ENCODE measurements around the gene LTK. TPM values are rescaled to one million over a fixed set of nuclear protein-coding genes. Genes with fewer than 3 reads are reported as not detected.
A peak's percentile ranks its signal among the peaks of the same experiment; 100 is the strongest.

Gene LTK
- total RNA-seq, 1 donor from 2014 or later = 0.55 TPM

- no peak overlapping the region for H3K4me3 Mint-ChIP-seq (ENCODE audit: low read depth)
- H3K27ac Mint-ChIP-seq = no peak overlapping the region
- H3K27me3 Mint-ChIP-seq = peaks cover 93% of the 10 kb centered on the region
- no peak for DNase-seq (ENCODE audit: low spot score, unreplicated experiment)
- no peak for TF ChIP-seq CTCF (IDR thresholded peaks at IDR 0.05; ENCODE audit: unreplicated experiment)
- no peaks in the 10 kb centered on the region for H3K9me3 Mint-ChIP-seq (ENCODE audit: low read depth)
- no peaks in the 10 kb centered on the region for H3K36me3 Mint-ChIP-seq (ENCODE audit: insufficient read depth)
- H3K4me1 Mint-ChIP-seq (ENCODE audit: low read depth) = peaks cover 5% of the 10 kb centered on the region
Measured at GRCh38 chr15:41502795-41503668, 10.6 kb downstream of the LTK start.

- Mint-ChIP-seq H3K9me3 (ENCODE audit: low read depth) (no peaks in the 10 kb centered on the region), H3K27me3 (peaks cover 89% of the 10 kb centered on the region), H3K4me1 (ENCODE audit: low read depth) (peaks cover 5% of the 10 kb centered on the region), H3K27ac (no peak overlapping the region), H3K4me3 (ENCODE audit: low read depth) (no peak overlapping the region), H3K36me3 (ENCODE audit: insufficient read depth) (no peaks in the 10 kb centered on the region)
- no peak for TF ChIP-seq CTCF (IDR thresholded peaks at IDR 0.05; ENCODE audit: unreplicated experiment)
- no peak for DNase-seq (ENCODE audit: low spot score, unreplicated experiment)
Measured at GRCh38 chr15:41501931-41502794, 11.5 kb downstream of the LTK start.

- TF ChIP-seq CTCF (IDR thresholded peaks at IDR 0.05; ENCODE audit: unreplicated experiment) = no peak
- H3K9me3 Mint-ChIP-seq (ENCODE audit: low read depth) = no peaks in the 10 kb centered on the region
- H3K36me3 Mint-ChIP-seq (ENCODE audit: insufficient read depth) = no peaks in the 10 kb centered on the region
- H3K4me3 Mint-ChIP-seq (ENCODE audit: low read depth) = peak overlapping the region; percentile 61
- peaks cover 89% of the 10 kb centered on the region for H3K27me3 Mint-ChIP-seq
- no peak overlapping the region for H3K27ac Mint-ChIP-seq
- peaks cover 5% of the 10 kb centered on the region for H3K4me1 Mint-ChIP-seq (ENCODE audit: low read depth)
- no peak for DNase-seq (ENCODE audit: low spot score, unreplicated experiment)
Measured at GRCh38 chr15:41501191-41501917, 12.3 kb downstream of the LTK start.

GRCh38 chr15:41499109-41499851, 14.3 kb downstream of the LTK start:
- Mint-ChIP-seq H3K9me3 (ENCODE audit: low read depth) (no peaks in the 10 kb centered on the region), H3K36me3 (ENCODE audit: insufficient read depth) (no peaks in the 10 kb centered on the region), H3K4me1 (ENCODE audit: low read depth) (peaks cover 7% of the 10 kb centered on the region), H3K27ac (no peak overlapping the region), H3K27me3 (peaks cover 74% of the 10 kb centered on the region), H3K4me3 (ENCODE audit: low read depth) (no peak overlapping the region)
- no peak for TF ChIP-seq CTCF (IDR thresholded peaks at IDR 0.05; ENCODE audit: unreplicated experiment)
- DNase-seq (ENCODE audit: low spot score, unreplicated experiment) = no peak

Measured in progenitor cell of endocrine pancreas (in vitro differentiated cells).